NCI-H2029 (cell line): Measurements from ENCODE around the gene PHOSPHO1.
"Not testable (repeated sequence)": the region's sequence is repeated elsewhere in the genome, so short reads cannot be mapped to it uniquely, and the experiment has no call there.

Source experiments
- DNase-seq: peaks from one replicate; lab custom pipeline; 2025; lab: John Stamatoyannopoulos, UW

PHOSPHO1 gene

GRCh38 chr17:49191917-49192741 lies 38.5 kb downstream of the PHOSPHO1 start:
- peak; percentile 91 for DNase-seq

GRCh38 chr17:49191409-49191916 lies 39.1 kb downstream of the PHOSPHO1 start:
- DNase-seq, result no peak

GRCh38 chr17:49190932-49191331 lies 39.7 kb downstream of the PHOSPHO1 start:
- no peak for DNase-seq

GRCh38 chr17:49187301-49187700 lies 43.3 kb downstream of the PHOSPHO1 start:
- no peak for DNase-seq

GRCh38 chr17:49185381-49185780 lies 45.2 kb downstream of the PHOSPHO1 start:
- DNase-seq, result not testable (repeated sequence)

- not testable (repeated sequence) for DNase-seq
These were observed 46.1 kb downstream of the PHOSPHO1 start for GRCh38 chr17:49184522-49184921.

GRCh38 chr17:49183801-49184200 lies 46.8 kb downstream of the PHOSPHO1 start:
- DNase-seq, result no peak

- DNase-seq, result no peak
These were observed 47.2 kb downstream of the PHOSPHO1 start for GRCh38 chr17:49183341-49183740.

- DNase-seq, result no peak
These were observed 49.5 kb downstream of the PHOSPHO1 start for GRCh38 chr17:49180998-49181635.

GRCh38 chr17:49180303-49180702 lies 50.3 kb downstream of the PHOSPHO1 start:
- no peak for DNase-seq

GRCh38 chr17:49175978-49176377 lies 54.6 kb downstream of the PHOSPHO1 start:
- DNase-seq, result not testable (repeated sequence)
